MG63 (cell line): ENCODE results near the gene SRSF12. TPM values are rescaled to one million over a fixed set of nuclear protein-coding genes. Genes with fewer than 3 reads are reported as not detected.

ENCODE experiments used
- DNase-seq: peaks from one replicate; pipeline ENCODE4 v3.0.0-alpha.2; 2020
- H3K27me3 ChIP-seq: fragments of 250-450 bp; sonication (Bioruptor Pico); 2 replicates; pipeline ENCODE4 v1.5.1; 2020; ENCODE audit warnings: mild to moderate bottlenecking, moderate library complexity
- H3K36me3 ChIP-seq: fragments of 250-450 bp; sonication (Bioruptor Pico); 2 replicates; pipeline ENCODE4 v1.5.1; 2020; ENCODE audit warnings: mild to moderate bottlenecking, moderate library complexity
- H3K4me3 ChIP-seq: fragments of 250-450 bp; sonication (Bioruptor Pico); 2 replicates; pipeline ENCODE4 v1.5.1; 2020; ENCODE audit warnings: mild to moderate bottlenecking, moderate library complexity
- H3K9me3 ChIP-seq: fragments of 250-450 bp; sonication (Bioruptor Pico); 2 replicates; pipeline ENCODE4 v1.5.1; 2020; ENCODE audit warnings: mild to moderate bottlenecking, moderate library complexity
- total RNA-seq: library from RNA; depleted of rRNA; stranded (reverse); fragments of >200 nt; shearing (Covaris generic); gene quantifications from 2 replicates; pipeline ENCODE4 v1.2.3, GENCODE V29; 2014; ENCODE audit warnings: low replicate concordance; rRNA removed

SRSF12 gene
- total RNA-seq, 1 experiment from 2014 or later: 0.46 TPM

DNA sequence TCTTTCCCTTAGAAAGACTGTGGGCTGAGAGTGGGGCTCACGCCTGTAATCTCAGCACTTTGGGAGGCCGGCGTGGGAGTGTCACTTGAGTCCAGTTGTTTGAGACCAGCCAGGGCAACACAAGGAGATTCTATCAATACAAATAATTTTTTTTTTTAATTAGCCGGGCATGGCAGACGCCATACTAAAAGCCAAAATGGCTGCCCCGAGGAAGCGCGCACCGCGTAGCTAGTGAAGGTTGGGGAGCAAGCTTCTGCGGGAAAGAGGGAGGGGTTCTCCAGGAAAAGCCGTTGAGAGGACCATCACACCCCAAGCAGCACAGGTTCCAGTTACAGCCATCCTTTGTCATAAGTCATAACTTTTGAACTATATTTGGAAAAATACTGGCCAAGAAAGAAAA is 58.6 kb downstream of the SRSF12 start:
- no peak for DNase-seq
- no peaks in the 10 kb centered on the region for H3K36me3 ChIP-seq
- no peak overlapping the region for H3K4me3 ChIP-seq
- no peaks in the 10 kb centered on the region for H3K9me3 ChIP-seq
- H3K27me3 ChIP-seq: no peaks in the 10 kb centered on the region

DNA sequence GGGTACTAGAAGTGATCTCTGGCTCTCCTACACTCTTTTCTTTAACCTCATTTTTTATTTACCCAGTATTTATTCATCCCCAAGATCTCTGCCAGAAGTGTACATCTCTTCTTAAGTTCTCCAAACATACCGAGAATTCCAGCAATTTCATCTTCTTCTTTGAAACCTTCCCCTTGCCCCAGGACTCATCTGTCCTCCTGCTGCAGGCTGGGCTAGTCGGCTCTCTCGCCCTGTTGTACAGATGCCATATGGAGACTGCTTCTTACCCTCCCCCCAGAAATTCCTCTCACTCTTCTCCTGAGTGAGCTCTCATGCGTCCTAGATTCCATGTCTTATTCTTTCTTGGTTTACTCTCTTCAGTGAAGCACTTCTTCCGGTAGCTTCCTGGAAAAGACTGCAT is 59.2 kb downstream of the SRSF12 start:
- no peak overlapping the region for H3K4me3 ChIP-seq
- DNase-seq: no peak
- H3K27me3 ChIP-seq: no peaks in the 10 kb centered on the region
- no peaks in the 10 kb centered on the region for H3K36me3 ChIP-seq
- no peaks in the 10 kb centered on the region for H3K9me3 ChIP-seq

DNA sequence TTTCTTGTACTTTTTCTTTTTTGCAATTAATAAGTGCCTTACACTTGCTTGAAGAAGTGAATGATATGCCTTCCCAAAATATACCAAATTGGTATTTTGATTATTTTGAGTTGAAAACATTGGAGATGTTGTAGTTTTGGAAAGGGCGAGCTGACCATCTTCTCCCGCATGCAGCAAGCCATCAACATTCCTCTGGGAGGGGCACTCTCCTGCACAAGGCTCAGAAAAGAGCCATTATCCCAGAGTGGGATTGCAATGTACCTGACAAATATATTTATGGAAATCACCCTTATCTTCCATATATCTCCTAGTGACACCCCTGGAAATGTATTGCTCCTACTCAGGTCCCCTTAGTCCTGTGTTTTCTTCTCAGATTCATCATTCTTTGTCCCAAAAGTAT is 60.1 kb downstream of the SRSF12 start:
- Histone ChIP-seq H3K9me3 (no peaks in the 10 kb centered on the region), H3K4me3 (no peak overlapping the region), H3K27me3 (no peaks in the 10 kb centered on the region), H3K36me3 (no peaks in the 10 kb centered on the region)
- DNase-seq: no peak

DNA sequence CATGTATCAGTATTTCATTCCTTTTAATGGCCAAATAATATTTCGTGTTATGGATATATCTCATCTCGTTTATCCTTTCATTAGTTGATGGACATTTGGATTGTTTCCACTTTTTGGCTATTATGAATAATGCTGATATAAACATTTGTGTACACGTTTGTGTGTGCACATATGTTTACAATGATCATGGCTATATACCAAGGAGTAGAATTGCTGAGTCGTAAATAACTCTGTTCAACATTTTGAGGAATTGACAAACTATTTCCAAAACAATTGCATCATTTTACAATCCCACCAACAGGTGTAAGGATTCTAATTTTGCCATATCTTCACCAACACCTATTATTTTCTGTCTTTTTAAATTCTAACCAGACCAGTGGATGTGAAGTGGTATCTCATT is 63.7 kb downstream of the SRSF12 start:
- no peak overlapping the region for H3K4me3 ChIP-seq
- H3K9me3 ChIP-seq: no peaks in the 10 kb centered on the region
- H3K36me3 ChIP-seq: no peaks in the 10 kb centered on the region
- no peak for DNase-seq
- H3K27me3 ChIP-seq: no peaks in the 10 kb centered on the region

DNA sequence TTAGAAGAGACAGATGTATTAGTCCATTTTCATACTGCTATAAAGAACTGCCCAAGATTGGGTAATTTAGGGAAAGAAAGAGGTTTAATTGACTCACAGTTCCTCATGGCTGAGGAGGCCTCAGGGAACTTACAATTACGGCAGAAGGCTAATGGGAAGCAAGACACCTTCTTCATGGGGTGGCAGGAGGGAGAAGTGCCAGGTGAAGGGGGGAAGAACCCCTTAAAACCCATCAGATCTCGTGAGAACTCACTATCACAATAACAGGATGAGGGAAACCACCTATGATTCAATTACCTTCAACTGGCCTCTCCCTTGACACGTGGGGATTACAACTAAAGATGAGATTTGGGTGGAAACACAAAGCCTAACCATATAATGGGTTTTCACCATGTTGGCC is 66.2 kb downstream of the SRSF12 start:
- Histone ChIP-seq H3K4me3 (no peak overlapping the region), H3K27me3 (no peaks in the 10 kb centered on the region), H3K36me3 (no peaks in the 10 kb centered on the region), H3K9me3 (no peaks in the 10 kb centered on the region)
- DNase-seq: no peak

DNA sequence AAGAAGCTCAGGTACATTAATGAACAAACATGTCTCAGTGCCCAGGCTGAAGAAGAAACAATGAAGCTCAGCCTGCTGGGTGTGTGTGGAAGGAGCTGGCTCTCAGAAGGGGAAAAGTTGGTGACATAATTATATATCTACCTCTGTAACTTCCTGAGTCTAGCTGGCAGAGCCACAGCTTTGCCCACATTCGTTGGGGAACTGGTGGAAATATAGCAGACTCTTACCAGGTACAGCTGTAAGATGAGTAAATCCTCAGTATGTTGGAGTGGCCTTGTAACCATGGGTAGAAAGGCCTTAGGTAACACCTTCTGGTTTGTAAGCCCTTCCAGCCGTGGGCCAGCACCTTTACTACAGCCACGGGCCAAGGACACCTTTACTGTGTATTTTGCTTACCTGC is 67.2 kb downstream of the SRSF12 start:
- DNase-seq: no peak

DNA sequence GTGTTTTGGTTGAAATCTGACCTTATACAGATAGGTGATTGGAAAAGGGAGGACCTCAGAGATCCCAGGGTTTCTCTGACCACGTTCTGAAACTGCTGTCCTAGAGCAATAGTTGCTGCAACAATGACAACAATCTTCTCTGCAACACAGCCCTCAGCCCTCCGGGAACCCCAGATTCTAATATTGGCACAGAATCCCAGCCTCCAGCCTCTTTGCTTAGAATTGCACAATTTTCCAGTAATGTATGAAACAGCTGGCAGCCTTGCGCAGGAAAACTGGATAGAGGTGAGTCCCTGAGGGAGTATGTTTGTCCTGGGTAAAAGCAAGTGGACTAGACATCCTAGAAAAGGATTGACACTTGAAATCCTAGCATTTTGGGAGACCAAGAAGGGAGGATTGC is 67.7 kb downstream of the SRSF12 start:
- Histone ChIP-seq H3K4me3 (no peak overlapping the region), H3K27me3 (no peaks in the 10 kb centered on the region), H3K36me3 (no peaks in the 10 kb centered on the region), H3K9me3 (no peaks in the 10 kb centered on the region)
- DNase-seq: no peak

More for the DNA sequence above, 67.2 kb downstream of the SRSF12 start:
- Histone ChIP-seq H3K36me3 (no peaks in the 10 kb centered on the region), H3K9me3 (no peaks in the 10 kb centered on the region), H3K27me3 (no peaks in the 10 kb centered on the region), H3K4me3 (no peak overlapping the region)

DNA sequence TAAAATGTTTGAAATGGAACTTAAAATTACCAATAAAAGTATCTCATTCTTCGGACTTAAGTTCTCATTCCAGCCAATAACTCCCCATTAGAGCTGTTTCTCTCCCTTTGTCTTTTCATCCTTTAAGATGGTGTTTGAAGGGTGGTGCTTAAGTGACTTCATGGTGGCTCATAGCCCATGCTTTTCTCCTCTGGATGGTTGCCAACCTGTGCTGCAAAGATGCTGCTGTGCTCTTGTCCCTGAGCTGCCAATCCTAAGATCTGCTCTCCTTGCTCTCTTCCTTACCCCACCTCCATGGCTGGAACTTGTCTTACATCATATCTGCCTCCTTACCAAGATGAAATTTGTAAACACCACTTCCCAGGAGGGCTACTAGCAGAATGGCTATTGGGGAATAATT is 68.9 kb downstream of the SRSF12 start:
- no peaks in the 10 kb centered on the region for H3K36me3 ChIP-seq
- no peak for DNase-seq
- H3K27me3 ChIP-seq: no peaks in the 10 kb centered on the region
- no peak overlapping the region for H3K4me3 ChIP-seq
- no peaks in the 10 kb centered on the region for H3K9me3 ChIP-seq

DNA sequence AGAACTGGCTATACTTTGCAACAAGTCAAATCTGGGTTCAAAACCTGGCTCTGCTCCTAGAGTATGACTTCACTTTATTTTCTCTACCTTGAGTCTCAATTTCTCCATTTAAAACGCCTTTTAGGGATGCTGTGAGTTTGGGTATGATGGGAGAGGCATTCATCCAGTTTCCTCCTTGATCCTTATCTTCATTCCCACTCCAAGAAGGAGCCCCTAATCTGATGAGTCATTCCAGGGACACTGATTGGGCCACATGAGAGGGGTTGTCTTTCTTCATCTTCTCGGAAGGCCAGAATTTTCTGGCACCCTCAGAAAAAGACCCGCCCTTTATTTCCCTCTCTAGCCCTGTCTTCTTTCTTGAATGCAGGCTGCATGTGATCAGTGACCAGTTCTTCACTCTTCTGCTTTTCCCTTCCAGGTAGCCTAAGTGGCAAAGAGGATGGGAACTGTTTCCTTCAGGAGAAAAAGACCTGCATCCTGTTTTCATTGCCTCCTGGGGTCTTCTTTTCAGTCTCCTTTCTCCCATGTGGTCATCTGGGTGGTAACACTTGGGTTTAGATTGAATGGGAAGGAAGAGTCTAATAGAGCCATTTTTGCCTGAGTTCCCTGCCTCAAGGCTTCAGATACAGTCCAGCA is 69.5 kb downstream of the SRSF12 start:
- H3K27me3 ChIP-seq: no peaks in the 10 kb centered on the region
- H3K4me3 ChIP-seq: no peak overlapping the region
- DNase-seq: no peak
- no peaks in the 10 kb centered on the region for H3K36me3 ChIP-seq
- H3K9me3 ChIP-seq: no peaks in the 10 kb centered on the region

DNA sequence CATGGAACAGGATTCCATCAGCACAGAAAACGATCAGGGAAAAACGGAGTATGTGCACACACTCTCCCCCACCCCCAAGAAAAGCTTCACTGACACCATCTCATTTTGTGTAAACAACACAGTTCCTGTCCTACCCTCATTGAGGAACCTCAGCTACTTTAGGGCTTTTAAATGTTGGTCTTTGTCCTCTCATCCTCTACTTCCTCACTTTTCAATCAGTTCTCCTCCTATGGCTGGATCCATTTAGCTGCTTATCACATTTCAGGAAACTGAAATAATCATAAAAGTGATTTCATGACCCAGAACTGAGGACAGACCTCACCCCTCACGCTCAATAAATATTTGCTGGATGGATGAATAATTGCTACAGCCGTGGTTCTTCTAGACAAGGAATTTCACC is 70.4 kb downstream of the SRSF12 start:
- Histone ChIP-seq H3K9me3 (no peaks in the 10 kb centered on the region), H3K36me3 (no peaks in the 10 kb centered on the region), H3K27me3 (no peaks in the 10 kb centered on the region), H3K4me3 (no peak overlapping the region)
- DNase-seq: no peak

Other genes with a start within 250 kb of the SRSF12 start
- 28.4 and 30.6 TPM in 2 replicates for gene RNGTT, start 154.5 kb downstream of the SRSF12 start, total RNA-seq
- gene PNRC1, start 37.3 kb downstream of the SRSF12 start, total RNA-seq: 16.6 and 17.0 TPM in 2 replicates
- gene PM20D2, start 28.0 kb upstream of the SRSF12 start, total RNA-seq: 21.6 and 34.5 TPM in 2 replicates
- not detected in 2 replicates for gene GABRR1, start 99.3 kb upstream of the SRSF12 start, total RNA-seq
- gene GABRR2, start 197.2 kb upstream of the SRSF12 start, total RNA-seq: not detected in 2 replicates
- 42.3 and 69.9 TPM in 2 replicates for gene UBE2J1, start 234.7 kb upstream of the SRSF12 start, total RNA-seq